Uterus (tissue), 4 donors: ENCODE data around the gene TMEM45A. TPM values are rescaled to one million over a fixed set of nuclear protein-coding genes. Genes with fewer than 3 reads are reported as not detected.

ENCODE experiments used
- DNase-seq, 2 donors: peaks; one replicate each; pipeline ENCODE4 v3.0.0-alpha.2; 2019 to 2020
- H3K27ac ChIP-seq, 2 donors: fragments of 200-600 bp; sonication (generic); 1 replicate in 1 of 2; 2 replicates in 1 of 2; pipeline ENCODE4 v1.5.1; 2016 to 2018
- H3K27me3 ChIP-seq, 2 donors: fragments of 200-600 bp; sonication (generic); one replicate each; pipeline ENCODE4 v1.5.1; 2018 to 2019; ENCODE audit warnings: control low read depth in 1 of 2
- H3K36me3 ChIP-seq, 2 donors: fragments of 200-600 bp; sonication (generic); one replicate each; pipeline ENCODE4 v1.5.1; 2019; ENCODE audit warnings: control low read depth in 1 of 2
- H3K4me1 ChIP-seq, 2 donors: fragments of 200-600 bp; sonication (generic); one replicate each; pipeline ENCODE4 v1.5.1; 2018 to 2019; ENCODE audit warnings: control low read depth in 1 of 2
- H3K4me3 ChIP-seq, 2 donors: fragments of 200-600 bp; sonication (generic); 1 replicate in 1 of 2; 2 replicates in 1 of 2; pipeline ENCODE4 v1.5.1; 2018 to 2019; ENCODE audit warnings: mild to moderate bottlenecking in 1 of 2
- H3K9me3 ChIP-seq, 2 donors: fragments of 200-600 bp; sonication (generic); one replicate each; pipeline ENCODE4 v1.5.1; 2019; ENCODE audit warnings: control low read depth in 1 of 2
- POLR2A ChIP-seq, 2 donors: fragments of 450-650 bp; IDR thresholded peaks; one replicate each; pipeline ENCODE4 v1.6.1; 2016; ENCODE audit warnings: antibody characterized with exemption in 2 of 2, mild to moderate bottlenecking in 1 of 2, moderate library complexity in 1 of 2
- intact Hi-C: fragments of 100-400 bp; cut with DNase I; formaldehyde crosslinking; loops from one replicate; pipeline ENCODE4 v1.15.1; 2023; ENCODE audit warnings: low total_unique reads
- total RNA-seq, 4 donors: library from RNA; depleted of rRNA in 3 of 4; stranded (reverse); fragments of >200 nt in 3 of 4; gene quantifications; one replicate each; pipeline versions ENCODE4 v1.1.0 to v1.2.4, GENCODE V29; 2014 to 2023
- TF ChIP-seq, protein P1 (sequence below), 4 experiments: fragments of 200-600 bp in 2 of 4; fragments of 450-650 bp in 2 of 4; sonication (generic) in 2 of 4; IDR thresholded peaks; one replicate each; pipeline ENCODE4 v1.5.1; 2016 to 2019; ENCODE audit warnings: antibody characterized with exemption in 4 of 4, mild to moderate bottlenecking in 2 of 4, moderate library complexity in 1 of 4
- donor health status: DM: yes; HTN: yes; CAD: no.

The TMEM45A gene
- total RNA-seq, 4 donors from 2014 or later, result 15.4 to 51.0 (median 28.3) TPM

DNA sequence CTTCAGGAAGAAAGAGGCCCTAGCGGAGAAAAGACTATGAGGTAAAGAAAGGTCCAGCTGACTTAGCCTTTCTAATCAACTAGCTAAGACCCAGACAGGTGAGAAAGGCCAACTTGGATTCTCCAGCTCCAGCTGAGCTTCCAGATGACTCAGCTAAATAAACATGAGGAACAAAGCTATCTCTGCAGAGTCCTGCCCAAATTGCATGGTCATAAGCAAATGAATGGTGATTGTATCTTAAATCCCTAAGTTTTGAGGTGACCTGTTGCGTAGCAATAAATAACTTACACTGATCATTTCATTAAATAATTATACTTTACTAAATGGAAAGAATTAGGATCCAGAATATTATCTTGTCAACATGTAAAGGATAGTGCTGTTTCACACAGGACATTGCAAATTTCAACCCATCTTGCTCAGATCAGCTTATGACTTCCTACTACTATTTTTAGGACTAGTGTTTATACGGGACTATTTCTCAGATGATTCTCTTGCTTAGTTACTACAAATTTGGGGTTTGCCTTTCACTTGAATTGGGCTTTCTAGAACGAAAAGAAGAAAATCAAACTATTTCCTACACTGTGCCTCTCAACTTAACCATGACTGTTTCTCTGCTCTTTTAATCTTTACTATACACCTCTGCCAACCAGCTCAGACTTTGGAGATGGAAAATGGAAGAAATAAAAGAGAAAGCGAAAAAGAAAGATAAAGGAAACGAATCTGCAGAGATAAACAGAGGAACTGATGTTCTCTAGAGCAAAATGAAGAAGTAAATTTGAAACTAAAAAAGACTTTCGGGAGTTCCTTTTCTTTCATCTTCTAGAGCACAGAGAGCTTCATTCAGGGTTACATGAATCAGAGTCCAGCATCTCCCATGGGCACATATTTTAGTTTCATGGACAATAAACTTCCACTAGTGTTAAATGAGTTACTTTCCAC, 110.4 kb downstream of the TMEM45A start:
- intact Hi-C loops, result no loop called here
- Histone ChIP-seq H3K4me1 (no peaks in the 10 kb centered on the region), H3K9me3 (no peaks in the 10 kb centered on the region), H3K4me3 (no peak overlapping the region), H3K36me3 (no peaks in the 10 kb centered on the region), H3K27ac (no peak overlapping the region), H3K27me3 (no peaks in the 10 kb centered on the region)
- DNase-seq, result no peak
- TF ChIP-seq POLR2A (IDR thresholded peaks at IDR 0.05), result no peak

DNA sequence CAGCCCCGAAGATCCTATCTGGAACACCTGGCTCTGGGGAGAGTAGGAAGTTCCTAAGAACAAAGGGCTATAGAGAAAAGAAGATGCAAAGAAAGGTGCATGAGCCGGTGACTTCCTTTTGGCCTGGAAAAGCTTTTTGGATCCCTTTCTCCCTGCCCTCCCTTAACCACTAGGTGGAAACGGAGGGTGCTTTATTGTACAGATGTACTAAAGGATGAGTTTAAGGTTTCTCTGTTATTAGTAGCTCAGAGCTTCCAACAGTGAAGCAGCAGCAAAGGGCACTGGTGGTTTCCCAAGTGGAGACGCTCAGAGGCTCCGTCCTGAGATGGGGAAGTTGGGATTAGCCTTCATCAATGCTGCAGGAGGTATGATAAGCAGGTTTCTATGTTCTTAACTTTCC, 111.0 kb downstream of the TMEM45A start:
- H3K9me3 ChIP-seq, result no peaks in the 10 kb centered on the region
- no peaks in the 10 kb centered on the region for H3K27me3 ChIP-seq
- intact Hi-C loops, result no loop called here
- no peaks in the 10 kb centered on the region for H3K4me1 ChIP-seq
- DNase-seq, result no peak
- H3K27ac ChIP-seq, result no peak overlapping the region
- no peak for TF ChIP-seq POLR2A (IDR thresholded peaks at IDR 0.05)
- TF ChIP-seq, protein P1, sequence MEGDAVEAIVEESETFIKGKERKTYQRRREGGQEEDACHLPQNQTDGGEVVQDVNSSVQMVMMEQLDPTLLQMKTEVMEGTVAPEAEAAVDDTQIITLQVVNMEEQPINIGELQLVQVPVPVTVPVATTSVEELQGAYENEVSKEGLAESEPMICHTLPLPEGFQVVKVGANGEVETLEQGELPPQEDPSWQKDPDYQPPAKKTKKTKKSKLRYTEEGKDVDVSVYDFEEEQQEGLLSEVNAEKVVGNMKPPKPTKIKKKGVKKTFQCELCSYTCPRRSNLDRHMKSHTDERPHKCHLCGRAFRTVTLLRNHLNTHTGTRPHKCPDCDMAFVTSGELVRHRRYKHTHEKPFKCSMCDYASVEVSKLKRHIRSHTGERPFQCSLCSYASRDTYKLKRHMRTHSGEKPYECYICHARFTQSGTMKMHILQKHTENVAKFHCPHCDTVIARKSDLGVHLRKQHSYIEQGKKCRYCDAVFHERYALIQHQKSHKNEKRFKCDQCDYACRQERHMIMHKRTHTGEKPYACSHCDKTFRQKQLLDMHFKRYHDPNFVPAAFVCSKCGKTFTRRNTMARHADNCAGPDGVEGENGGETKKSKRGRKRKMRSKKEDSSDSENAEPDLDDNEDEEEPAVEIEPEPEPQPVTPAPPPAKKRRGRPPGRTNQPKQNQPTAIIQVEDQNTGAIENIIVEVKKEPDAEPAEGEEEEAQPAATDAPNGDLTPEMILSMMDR (IDR thresholded peaks at IDR 0.05), result peak in 3 of 4 experiments; percentile 18 to 42 (median 27)
- H3K36me3 ChIP-seq, result no peaks in the 10 kb centered on the region
- no peak overlapping the region for H3K4me3 ChIP-seq

DNA sequence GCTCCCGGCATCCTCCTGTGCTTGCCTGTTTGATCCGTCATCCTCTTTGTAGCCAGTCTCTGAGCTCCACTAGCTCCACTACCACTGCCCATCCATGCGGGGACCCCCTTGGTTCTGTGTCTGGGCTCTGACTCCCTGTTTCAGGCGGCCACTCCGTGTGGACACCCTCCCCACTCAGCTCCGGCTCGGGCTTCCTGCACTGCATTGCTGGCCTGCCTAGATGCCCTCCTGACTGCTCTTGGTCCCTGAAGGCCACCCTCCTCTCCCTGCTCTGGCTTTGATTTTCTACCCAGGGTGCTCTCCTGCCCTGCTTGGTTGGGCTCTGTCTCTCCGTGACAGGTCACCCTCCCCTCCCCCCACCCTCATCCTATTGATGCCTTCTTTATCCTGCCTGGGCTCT, 112.9 kb downstream of the TMEM45A start:
- H3K9me3 ChIP-seq, result no peaks in the 10 kb centered on the region
- no peak for TF ChIP-seq POLR2A (IDR thresholded peaks at IDR 0.05)
- intact Hi-C loops, result no loop called here

DNA sequence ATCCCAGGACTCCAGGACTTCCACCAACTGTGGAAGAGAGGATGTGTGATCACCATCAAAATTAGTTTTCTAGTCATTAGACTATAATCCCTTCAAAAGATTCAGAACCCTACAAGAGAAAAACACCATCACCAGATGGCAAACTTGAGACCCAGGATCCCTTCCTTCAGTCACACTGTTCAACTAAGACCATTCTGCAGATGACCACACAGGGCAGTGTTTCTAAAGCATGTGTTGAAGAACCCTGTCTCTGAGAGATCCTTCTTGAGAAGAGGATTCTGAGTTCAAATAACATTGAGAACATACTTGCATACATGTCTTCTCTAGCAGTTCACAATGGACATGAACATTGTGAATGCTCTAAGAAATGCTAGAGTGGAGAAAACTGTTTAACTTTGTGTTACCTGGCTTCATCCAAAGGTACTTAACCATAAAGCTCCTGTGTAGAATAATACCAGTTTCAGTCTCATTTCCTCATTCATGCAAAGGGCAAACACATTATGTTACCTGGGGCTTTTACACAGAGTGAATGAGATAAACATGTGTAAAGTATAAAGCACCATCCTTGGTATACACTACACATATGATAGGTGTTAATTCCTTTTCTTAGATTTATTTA, 114.6 kb downstream of the TMEM45A start:
- Histone ChIP-seq H3K4me3 (no peak overlapping the region), H3K27ac (no peak overlapping the region), H3K27me3 (no peaks in the 10 kb centered on the region), H3K36me3 (no peaks in the 10 kb centered on the region), H3K9me3 (no peaks in the 10 kb centered on the region), H3K4me1 (no peaks in the 10 kb centered on the region)
- no peak for DNase-seq
- intact Hi-C loops, result no loop called here
- TF ChIP-seq POLR2A (IDR thresholded peaks at IDR 0.05), result no peak
- TF ChIP-seq, protein P1 (IDR thresholded peaks at IDR 0.05), result no peak

More for the DNA sequence above, 112.9 kb downstream of the TMEM45A start:
- no peak for DNase-seq
- Histone ChIP-seq H3K27me3 (no peaks in the 10 kb centered on the region), H3K27ac (no peak overlapping the region), H3K36me3 (no peaks in the 10 kb centered on the region), H3K4me3 (no peak overlapping the region), H3K4me1 (no peaks in the 10 kb centered on the region)

DNA sequence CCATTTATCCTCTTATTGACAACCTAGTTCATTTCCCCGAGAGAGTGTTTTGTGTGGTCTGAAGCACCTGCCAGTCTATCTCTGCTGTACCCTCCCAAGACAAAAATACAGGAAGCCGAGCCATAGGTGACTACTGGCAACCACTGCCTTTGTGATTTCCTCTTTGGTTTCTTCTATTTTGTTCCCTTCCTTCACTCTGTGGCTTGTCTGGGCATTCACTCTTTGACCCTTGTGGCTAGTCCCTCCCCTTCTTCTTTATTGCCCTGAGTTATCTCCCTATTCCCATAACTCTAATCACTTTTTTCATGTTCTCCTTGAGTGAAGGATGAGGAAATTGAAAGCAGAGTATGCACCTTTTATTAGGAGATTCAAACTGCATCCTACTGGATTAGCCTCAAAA, 116.9 kb downstream of the TMEM45A start, which contains the start of gene ADGRG7:
Gene ADGRG7 (plus strand): TSS at position 297 of the 400 bp plus-strand sequence. CDS start 256 bp downstream, outside the sequence.
- no peaks in the 10 kb centered on the region for H3K27me3 ChIP-seq
- intact Hi-C loops, result no loop called here
- no peak within 1 kb of the TSS for H3K4me3 ChIP-seq
- H3K27ac ChIP-seq, result peak within 1 kb of the TSS in 1 of 2 donors; percentile 20
- no peaks in the 10 kb centered on the region for H3K36me3 ChIP-seq
- no peak for DNase-seq
- TF ChIP-seq, protein P1 (IDR thresholded peaks at IDR 0.05), result no peak
- no peak for TF ChIP-seq POLR2A (IDR thresholded peaks at IDR 0.05)
- no peaks in the 10 kb centered on the region for H3K4me1 ChIP-seq
- no peaks in the 10 kb centered on the region for H3K9me3 ChIP-seq

DNA sequence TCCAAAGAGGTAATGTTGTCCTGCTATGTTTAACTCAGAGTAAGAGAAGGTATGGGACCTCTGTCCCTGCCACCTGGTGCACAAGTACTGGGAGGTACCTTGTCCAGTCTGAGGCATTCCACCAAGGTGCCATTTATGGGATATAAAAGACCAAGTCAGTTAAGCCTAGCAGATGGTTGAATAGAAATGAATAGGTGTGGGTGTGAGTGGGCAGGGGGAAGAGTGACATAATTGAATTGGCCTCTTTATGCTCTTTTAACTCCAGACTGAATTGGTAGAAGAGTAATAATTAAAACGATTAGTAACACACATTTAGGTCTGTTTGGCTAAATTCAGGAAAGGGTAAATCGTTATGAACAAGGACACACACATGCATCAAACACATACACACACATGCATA, 117.5 kb downstream of the TMEM45A start:
- Histone ChIP-seq H3K27ac (peak overlapping the region in 1 of 2 donors; percentile 20), H3K4me3 (no peak overlapping the region), H3K36me3 (no peaks in the 10 kb centered on the region), H3K9me3 (no peaks in the 10 kb centered on the region), H3K4me1 (no peaks in the 10 kb centered on the region), H3K27me3 (no peaks in the 10 kb centered on the region)
- TF ChIP-seq, protein P1 (IDR thresholded peaks at IDR 0.05), result no peak
- no peak for TF ChIP-seq POLR2A (IDR thresholded peaks at IDR 0.05)
- intact Hi-C loops, result no loop called here
- DNase-seq, result no peak
